H1 (cell line): ENCODE measurements around the gene MAP4K1. TPM values are rescaled to one million over a fixed set of nuclear protein-coding genes. Genes with fewer than 3 reads are reported as not detected.

ENCODE experiments used
- CTCF ChIA-PET: fragments of 300-600 bp; sonication (Branson Sonifier 250); formaldehyde crosslinking; loops from one replicate; lab custom pipeline; 2021; ENCODE audit not compliant: partially characterized antibody; lab: Charles Lee
- POLR2A ChIA-PET: fragments of 300-600 bp; sonication (Branson Sonifier 250); formaldehyde crosslinking; loops from one replicate; lab custom pipeline; 2021; ENCODE audit warnings: inconsistent platforms; ENCODE audit not compliant: partially characterized antibody; lab: Charles Lee
- DNase-seq, 2 experiments: peaks; one replicate each; pipeline versions ENCODE4 v3.0.0 to v3.0.0-alpha.2; 2010 to 2022; ENCODE audit warnings: low spot score in 2 of 2, low read depth in 1 of 2, mixed read lengths in 1 of 2
- FAIRE-seq: peaks from 2 replicates; lab custom pipeline; 2011; peaks lifted over from hg19 to GRCh38; lab: Jason Lieb, UNC
- H2AFZ ChIP-seq: 2 replicates; pipeline ENCODE4 v1.8.1; 2012; ENCODE audit warnings: low read length, inconsistent platforms
- H2AK5ac ChIP-seq: 2 replicates; pipeline ENCODE4 v1.6.1; 2013; ENCODE audit warnings: low read depth, low read length
- H2BK120ac ChIP-seq: replicated peaks from 2 replicates; pipeline ENCODE3; 2013; ENCODE audit warnings: low read depth, low read length, inconsistent platforms
- H2BK12ac ChIP-seq: 2 replicates; pipeline ENCODE4 v1.6.1; 2013; ENCODE audit warnings: low read depth, low read length
- H2BK15ac ChIP-seq: 2 replicates; pipeline ENCODE4 v1.6.1; 2013; ENCODE audit warnings: low read length
- H2BK20ac ChIP-seq: 2 replicates; pipeline ENCODE4 v1.6.1; 2013; ENCODE audit warnings: low read length
- H2BK5ac ChIP-seq: 2 replicates; pipeline ENCODE4 v1.6.1; 2013; ENCODE audit warnings: low read depth, low read length
- H3K14ac ChIP-seq: 2 replicates; pipeline ENCODE4 v1.6.1; 2013; ENCODE audit warnings: inconsistent platforms; ENCODE audit not compliant: insufficient read length
- H3K18ac ChIP-seq: 2 replicates; pipeline ENCODE4 v1.6.1; 2013; ENCODE audit warnings: low read length; ENCODE audit errors: extremely low read depth
- H3K23ac ChIP-seq: 2 replicates; pipeline ENCODE4 v1.6.1; 2013; ENCODE audit warnings: inconsistent platforms; ENCODE audit not compliant: insufficient read length
- H3K23me2 ChIP-seq: 2 replicates; pipeline ENCODE4 v1.6.1; 2013; ENCODE audit warnings: low read depth, low read length
- H3K27ac ChIP-seq: 2 replicates; pipeline ENCODE4 v1.6.1; 2011; ENCODE audit warnings: low read depth, low read length, inconsistent platforms
- H3K27me3 ChIP-seq, 4 experiments: replicated peaks in 1 of 4; 1 replicate in 1 of 4; 2 replicates in 3 of 4; pipeline versions ENCODE4 v1.6.1 to v1.8.1; 2011 to 2013; ENCODE audit warnings: low read length in 3 of 4, mild to moderate bottlenecking in 3 of 4, inconsistent platforms in 2 of 4, mixed read lengths in 2 of 4, moderate library complexity in 1 of 4; ENCODE audit not compliant: control insufficient read depth in 3 of 4, insufficient read depth in 3 of 4; ENCODE audit errors: extremely low read depth in 1 of 4
- H3K36me3 ChIP-seq, 4 experiments: 2 replicates each; pipeline versions ENCODE4 v1.6.1 to v1.8.1; 2011 to 2013; ENCODE audit warnings: mild to moderate bottlenecking in 4 of 4, low read length in 3 of 4, moderate library complexity in 2 of 4, control low read depth in 1 of 4, inconsistent platforms in 1 of 4; ENCODE audit not compliant: insufficient read depth in 4 of 4, control insufficient read depth in 2 of 4
- H3K4ac ChIP-seq: replicated peaks from 2 replicates; pipeline ENCODE3; 2013; ENCODE audit warnings: low read length, low read depth, mixed read lengths, inconsistent platforms; ENCODE audit not compliant: insufficient read length
- H3K4me1 ChIP-seq, 4 experiments: replicated peaks in 1 of 4; 1 replicate in 1 of 4; 2 replicates in 3 of 4; pipeline versions ENCODE4 v1.6.1 to v1.8.1; 2011 to 2013; ENCODE audit warnings: low read length in 3 of 4, inconsistent platforms in 2 of 4, mixed read lengths in 1 of 4; ENCODE audit not compliant: insufficient read depth in 4 of 4, control insufficient read depth in 3 of 4
- H3K4me2 ChIP-seq, 2 experiments: 2 replicates each; pipeline versions ENCODE4 v1.6.1 to v1.8.1; 2011 to 2013; ENCODE audit warnings: low read depth in 2 of 2, low read length in 2 of 2, control low read depth in 1 of 2, inconsistent platforms in 1 of 2, mild to moderate bottlenecking in 1 of 2; ENCODE audit not compliant: insufficient read depth in 1 of 2
- H3K4me3 ChIP-seq, 4 experiments: fragments of 200-600, 300-600 bp in 1 of 4; sonication (generic), shearing (Covaris generic), sonication (Bioruptor Twin) in 1 of 4; 2 replicates each; pipeline versions ENCODE4 v1.5.1 to v1.8.1; 2011 to 2016; ENCODE audit warnings: low read length in 4 of 4, low read depth in 3 of 4, control low read depth in 2 of 4, inconsistent platforms in 2 of 4, mild to moderate bottlenecking in 2 of 4, mixed read lengths in 1 of 4, moderate library complexity in 1 of 4; ENCODE audit not compliant: insufficient read depth in 2 of 4; ENCODE audit errors: extremely low read depth in 1 of 4
- H3K56ac ChIP-seq: replicated peaks from 2 replicates; pipeline ENCODE3; 2013; ENCODE audit warnings: low read depth, mild to moderate bottlenecking, mixed read lengths, low read length, inconsistent platforms; ENCODE audit not compliant: insufficient read length
- H3K79me1 ChIP-seq: 2 replicates; pipeline ENCODE4 v1.6.1; 2013; ENCODE audit warnings: low read depth, low read length, control low read depth
- H3K79me2 ChIP-seq, 2 experiments: 2 replicates each; pipeline versions ENCODE4 v1.6.1 to v1.8.1; 2012 to 2013; ENCODE audit warnings: low read length in 2 of 2, mild to moderate bottlenecking in 2 of 2, inconsistent platforms in 1 of 2; ENCODE audit not compliant: insufficient read depth in 2 of 2, control insufficient read depth in 1 of 2
- H3K9ac ChIP-seq, 4 experiments: replicated peaks in 1 of 4; 1 replicate in 1 of 4; 2 replicates in 3 of 4; pipeline versions ENCODE4 v1.6.1 to v1.8.1; 2011 to 2013; ENCODE audit warnings: low read depth in 3 of 4, low read length in 3 of 4, control low read depth in 2 of 4, mild to moderate bottlenecking in 2 of 4, moderate library complexity in 2 of 4, inconsistent platforms in 1 of 4; ENCODE audit errors: extremely low read depth in 1 of 4
- H3K9me3 ChIP-seq, 2 experiments: 2 replicates each; pipeline versions ENCODE4 v1.6.1 to v1.8.1; 2012 to 2013; ENCODE audit warnings: mild to moderate bottlenecking in 2 of 2, moderate library complexity in 2 of 2, control low read depth in 1 of 2, inconsistent platforms in 1 of 2, low read depth in 1 of 2, low read length in 1 of 2, mixed read lengths in 1 of 2; ENCODE audit not compliant: insufficient read depth in 2 of 2
- H4K20me1 ChIP-seq, 2 experiments: replicated peaks in 1 of 2; 2 replicates each; pipeline versions ENCODE3 to v1.8.1; 2011 to 2013; ENCODE audit warnings: inconsistent platforms in 2 of 2, low read length in 2 of 2, mild to moderate bottlenecking in 1 of 2; ENCODE audit not compliant: insufficient read depth in 2 of 2, control insufficient read depth in 1 of 2
- H4K5ac ChIP-seq: 2 replicates; pipeline ENCODE4 v1.6.1; 2013; ENCODE audit warnings: low read length, low read depth, mixed read lengths, inconsistent platforms; ENCODE audit not compliant: insufficient read length
- H4K8ac ChIP-seq: 2 replicates; pipeline ENCODE4 v1.8.0; 2013; ENCODE audit warnings: mild to moderate bottlenecking, moderate library complexity, low read length, inconsistent platforms; ENCODE audit not compliant: insufficient read depth; ENCODE audit errors: extremely low read depth
- H4K91ac ChIP-seq: replicated peaks from 2 replicates; pipeline ENCODE3; 2013; ENCODE audit warnings: low read length, mixed read lengths, inconsistent platforms; ENCODE audit not compliant: insufficient read length
- BACH1 ChIP-seq: IDR thresholded peaks from 2 replicates; pipeline ENCODE4 v1.6.1; 2012; ENCODE audit warnings: low read length, improper control_type of control experiment
- CEBPB ChIP-seq: IDR thresholded peaks from 2 replicates; pipeline ENCODE4 v1.6.1; 2012; ENCODE audit warnings: low read depth, low read length
- KDM1A ChIP-seq: fragments of 200-600, 300-600 bp; sonication (generic); IDR thresholded peaks from 2 replicates; pipeline ENCODE4 v1.7.1; 2016; ENCODE audit warnings: mild to moderate bottlenecking, low read length, borderline replicate concordance
- MAX ChIP-seq: IDR thresholded peaks from 2 replicates; pipeline ENCODE4 v1.6.1; 2012; ENCODE audit warnings: inconsistent platforms
- NANOG ChIP-seq: IDR thresholded peaks from 2 replicates; pipeline ENCODE4 v1.6.1; 2011; ENCODE audit warnings: low read length, low read depth, mild to moderate bottlenecking, inconsistent platforms; ENCODE audit not compliant: insufficient read depth, poor library complexity, severe bottlenecking
- TAF7 ChIP-seq: optimal IDR thresholded peaks from 2 replicates; pipeline ENCODE3; 2011; ENCODE audit warnings: low read depth, mild to moderate bottlenecking, inconsistent platforms, low read length, moderate library complexity, borderline replicate concordance
- WGBS, 2 experiments: shearing (Covaris generic) in 1 of 2; methylation state at CpG; one replicate each; pipeline versions ENCODE4 v1.1.6 to v1.1.7; 2013 to 2015; ENCODE audit warnings: low lambda C conversion rate in 2 of 2, mixed read lengths in 2 of 2, inconsistent platforms in 1 of 2, low coverage in 1 of 2, missing lambda C conversion rate in 1 of 2; ENCODE audit not compliant: insufficient replicate concordance in 2 of 2, insufficient coverage in 1 of 2, insufficient read length in 1 of 2; ENCODE audit errors: extremely low coverage in 1 of 2, missing lambda C conversion rate in 1 of 2; 5-methylcytosine and 5-hydroxymethylcytosine counted together
- polyA plus RNA-seq, 7 experiments: library from polyadenylated mRNA; depleted of rRNA in 3 of 7; stranded (reverse) in 5 of 7; unstranded in 2 of 7; fragments of >200 nt in 5 of 7; fragments of 200-250 nt in 2 of 7; gene quantifications; 1 replicate in 5 of 7; 2 replicates in 1 of 7; 4 replicates in 1 of 7; pipeline versions ENCODE4 v1.2.1 to v1.2.3, GENCODE V29; 2011 to 2013; ENCODE audit warnings: missing spikeins in 2 of 7, mixed read lengths in 2 of 7
- total RNA-seq: library from RNA; stranded (reverse); fragmentation: NEBNext Ultra II Directional; extraction: Animal tissue kit (Norgen Biotek cat#: 25700); gene quantifications from 2 replicates; pipeline ENCODE4 v1.2.1, GENCODE V29; 2021

The MAP4K1 gene
- total and polyA plus RNA-seq, 2 of the 8 experiments (the other 6 are each of a cell fraction or from before 2014, with no cell fraction given): 9.0 to 10.4 TPM

GRCh38 chr19:38656171-38656981 lies 38.6 kb upstream of the MAP4K1 start:
- peaks cover 0 to 4% (median 0%) of the 10 kb centered on the region in 4 experiments; a peak in 2 of 8 replicates for H3K36me3 ChIP-seq
- H2AK5ac ChIP-seq: no peak overlapping the region
- peaks cover 21% of the 10 kb centered on the region for H3K79me1 ChIP-seq
- no peak overlapping the region for H3K56ac ChIP-seq
- H4K20me1 ChIP-seq: peaks cover 22 to 45% of the 10 kb centered on the region in 2 experiments
- no peak overlapping the region for H3K18ac ChIP-seq
- no peak for TF ChIP-seq NANOG
- no peak for TF ChIP-seq TAF7
- peak; percentile 40; the same call in 1 of the 2 replicates for TF ChIP-seq CEBPB
- TF ChIP-seq BACH1: no peak
- peak; percentile 59; the same call in 1 of the 2 replicates for TF ChIP-seq KDM1A
- no peak for TF ChIP-seq MAX
- H3K9ac ChIP-seq: no peak overlapping the region
- H2BK5ac ChIP-seq: no peak overlapping the region
- no peak overlapping the region for H2BK15ac ChIP-seq
- no peak overlapping the region for H4K5ac ChIP-seq
- no peak overlapping the region for H3K23ac ChIP-seq
- no peaks in the 10 kb centered on the region for H3K27me3 ChIP-seq
- H3K79me2 ChIP-seq: peaks cover 36 to 99% of the 10 kb centered on the region in 2 experiments
- H3K4me2 ChIP-seq: no peak overlapping the region; a peak in 1 of 4 replicates
- H2BK20ac ChIP-seq: no peak overlapping the region
- H2BK12ac ChIP-seq: no peak overlapping the region
- no peak overlapping the region for H3K14ac ChIP-seq
- ChIA-PET POLR2A (interaction anchor here (1.2 to 21.5 kb wide), 5 partner anchors 10 to 195 kb away, joined by 3 to 495 read pairs (median 20); partner anchors contain the start of gene ACTN4), CTCF (interaction anchor here (0.7 to 2.6 kb wide), 7 partner anchors 14 to 196 kb away, joined by 3 to 8 read pairs (median 4); no protein-coding TSS in a partner anchor)
- no peak overlapping the region for H3K27ac ChIP-seq
- no peak overlapping the region for H4K8ac ChIP-seq
- H3K9me3 ChIP-seq: no peaks in the 10 kb centered on the region
- H3K4me3 ChIP-seq: no peak overlapping the region
- H3K23me2 ChIP-seq: no peaks in the 10 kb centered on the region; the same call in 1 of the 2 replicates
- FAIRE-seq (no peak), DNase-seq (no peak)
- 86% methylated on average over 7 of the region's 7 CpGs; no CpG with 5 or more reads in 1 of the 2 experiments for WGBS, 2 experiments
- H2BK120ac ChIP-seq: no peak overlapping the region
- H3K4me1 ChIP-seq: peaks cover 16 to 35% (median 22%) of the 10 kb centered on the region in 4 experiments
- H3K4ac ChIP-seq: no peak overlapping the region
- no peak overlapping the region for H4K91ac ChIP-seq
- no peak overlapping the region for H2AFZ ChIP-seq
